Epithelial cell of proximal tubule (primary cell): ENCODE data around the gene CYBC1. TPM values are rescaled to one million over a fixed set of nuclear protein-coding genes. Genes with fewer than 3 reads are reported as not detected.

ENCODE experiments used
- DNase-seq: peaks from one replicate; pipeline ENCODE4 v3.0.0-alpha.2; 2011; ENCODE audit warnings: low read depth
- H3K4me3 ChIP-seq: 2 replicates; pipeline ENCODE4 v1.5.1; 2011; ENCODE audit warnings: low read depth, mild to moderate bottlenecking, low read length
- total RNA-seq: library from RNA; depleted of rRNA; stranded (reverse); fragments of >200 nt; gene quantifications from 2 replicates; pipeline ENCODE4 v1.2.3, GENCODE V29; 2015
- TF ChIP-seq, protein P1 (sequence below): conservative IDR thresholded peaks from 2 replicates; pipeline ENCODE4 v1.5.1; 2012; ENCODE audit warnings: low read depth, mild to moderate bottlenecking, low read length

The CYBC1 gene
- total RNA-seq, 1 donor from 2014 or later: 78.8 TPM

DNA sequence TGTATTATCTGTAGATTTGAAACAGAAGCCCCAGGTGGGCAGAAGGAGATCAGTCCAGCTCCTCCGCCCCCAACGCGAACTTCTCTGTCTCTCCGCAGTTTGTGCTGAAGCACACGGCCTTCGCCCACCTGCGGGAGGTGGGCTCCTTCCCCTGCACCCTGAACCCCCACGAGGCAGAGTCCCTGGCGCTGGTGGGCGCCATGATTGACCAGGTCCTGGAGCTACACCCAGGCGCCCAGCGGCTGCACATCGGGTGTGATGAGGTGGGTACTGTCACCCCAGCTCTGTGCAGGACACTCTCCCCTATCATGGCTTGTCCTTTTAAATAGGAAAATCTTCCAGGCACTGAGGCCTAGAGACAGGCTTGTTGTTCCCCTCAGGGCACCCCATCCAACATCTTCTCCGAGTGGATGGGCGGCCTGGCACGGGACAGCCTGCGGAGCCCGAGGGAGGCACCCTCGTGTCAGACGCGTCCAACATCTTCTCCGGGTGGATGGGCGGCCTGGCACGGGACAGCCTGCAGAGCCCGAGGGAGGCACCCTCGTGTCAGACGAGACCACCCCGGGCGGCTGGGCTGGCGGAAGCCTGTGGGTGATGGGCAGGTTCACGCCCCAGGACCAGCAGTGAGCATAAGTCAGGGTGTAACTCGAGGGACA is 16.9 kb downstream of the CYBC1 start:
- DNase-seq: no peak
- no peak overlapping the region for H3K4me3 ChIP-seq
- TF ChIP-seq, protein P1, sequence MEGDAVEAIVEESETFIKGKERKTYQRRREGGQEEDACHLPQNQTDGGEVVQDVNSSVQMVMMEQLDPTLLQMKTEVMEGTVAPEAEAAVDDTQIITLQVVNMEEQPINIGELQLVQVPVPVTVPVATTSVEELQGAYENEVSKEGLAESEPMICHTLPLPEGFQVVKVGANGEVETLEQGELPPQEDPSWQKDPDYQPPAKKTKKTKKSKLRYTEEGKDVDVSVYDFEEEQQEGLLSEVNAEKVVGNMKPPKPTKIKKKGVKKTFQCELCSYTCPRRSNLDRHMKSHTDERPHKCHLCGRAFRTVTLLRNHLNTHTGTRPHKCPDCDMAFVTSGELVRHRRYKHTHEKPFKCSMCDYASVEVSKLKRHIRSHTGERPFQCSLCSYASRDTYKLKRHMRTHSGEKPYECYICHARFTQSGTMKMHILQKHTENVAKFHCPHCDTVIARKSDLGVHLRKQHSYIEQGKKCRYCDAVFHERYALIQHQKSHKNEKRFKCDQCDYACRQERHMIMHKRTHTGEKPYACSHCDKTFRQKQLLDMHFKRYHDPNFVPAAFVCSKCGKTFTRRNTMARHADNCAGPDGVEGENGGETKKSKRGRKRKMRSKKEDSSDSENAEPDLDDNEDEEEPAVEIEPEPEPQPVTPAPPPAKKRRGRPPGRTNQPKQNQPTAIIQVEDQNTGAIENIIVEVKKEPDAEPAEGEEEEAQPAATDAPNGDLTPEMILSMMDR: no peak

DNA sequence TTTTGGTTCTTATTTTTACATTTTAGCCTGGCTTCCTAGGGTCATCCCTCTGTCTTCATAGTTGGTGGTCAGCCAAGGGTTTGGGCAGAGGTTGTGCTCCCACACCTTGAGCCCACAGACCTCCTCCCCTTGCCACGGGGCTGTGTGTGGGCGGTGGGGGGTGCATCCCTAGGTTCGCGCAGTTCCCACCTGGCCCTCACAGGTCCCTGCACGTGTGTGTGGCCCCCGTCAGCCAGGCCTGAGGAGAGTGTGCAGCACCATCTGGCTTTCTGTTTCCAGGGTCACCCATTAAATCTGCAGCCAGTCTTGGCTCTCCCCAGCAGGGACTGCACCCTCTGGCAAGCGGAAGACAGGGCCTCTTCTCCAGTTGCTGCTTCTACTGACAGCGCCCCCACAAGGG is 18.5 kb downstream of the CYBC1 start:
- no peak for DNase-seq
- TF ChIP-seq, protein P1: no peak
- H3K4me3 ChIP-seq: no peak overlapping the region

DNA sequence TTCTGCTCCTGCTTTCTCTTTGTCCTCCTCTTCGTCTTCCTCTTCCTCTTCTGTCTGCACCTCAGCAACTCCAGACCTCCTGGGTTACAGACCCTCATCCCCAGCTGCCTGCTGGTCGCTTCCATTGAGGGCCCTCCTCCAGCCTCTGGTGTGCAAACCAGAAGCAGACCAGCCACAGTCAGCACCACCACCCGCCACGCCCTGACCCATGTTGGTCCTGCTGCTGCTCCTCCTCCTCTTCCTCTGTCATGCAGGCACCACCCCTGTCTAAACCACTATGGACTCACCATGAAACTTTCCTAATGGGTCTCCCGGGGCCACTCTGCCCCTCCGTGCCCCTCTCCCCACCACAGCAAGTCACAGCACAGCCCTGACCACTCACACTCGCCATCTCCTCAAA is 20.7 kb downstream of the CYBC1 start:
- DNase-seq: no peak
- H3K4me3 ChIP-seq: no peak overlapping the region
- TF ChIP-seq, protein P1: no peak

DNA sequence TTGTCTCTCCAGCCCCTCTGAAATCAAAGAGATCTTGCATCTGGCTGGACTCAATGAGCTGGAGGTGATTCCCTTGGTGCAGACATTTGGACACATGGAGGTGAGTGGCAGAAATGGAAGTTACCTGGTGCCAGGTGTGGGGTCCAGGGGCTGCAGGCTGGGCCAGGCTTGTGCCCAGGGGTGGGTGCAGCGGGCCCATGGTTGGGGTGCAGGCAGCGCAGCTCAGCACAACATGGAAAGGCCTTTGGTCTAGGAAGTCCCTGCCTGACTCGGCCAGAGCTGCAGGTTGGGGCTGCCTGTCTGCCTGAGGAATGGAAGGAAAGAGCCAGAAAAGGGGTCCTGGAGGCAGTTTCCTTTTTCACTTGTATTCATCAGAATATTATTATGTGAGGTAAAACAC is 22.0 kb downstream of the CYBC1 start:
- TF ChIP-seq, protein P1: no peak
- H3K4me3 ChIP-seq: no peak overlapping the region
- no peak for DNase-seq

GRCh38 chr17:82424863-82425159 is 25.7 kb downstream of the CYBC1 start:
- H3K4me3 ChIP-seq: no peak overlapping the region
- no peak for DNase-seq
- TF ChIP-seq, protein P1: no peak

- no peak overlapping the region for H3K4me3 ChIP-seq
- no peak for DNase-seq
- TF ChIP-seq, protein P1: peak; percentile 79
Observed at GRCh38 chr17:82424001-82424862, 26.3 kb downstream of the CYBC1 start.
